ENCODE data around the gene PRDM10.

Gene PRDM10

GRCh38 chr11:130002352-130002845 lies at the start of gene PRDM10:
PRDM10 (minus strand) TSS chr11:130002835; CDS start chr11:129960964, 41,871 bp downstream.
- Histone ChIP-seq H3K9me3 (ENCODE audit: control insufficient read depth in 1 of 2, low read length in 2 of 2) (no peaks in the 10 kb centered on the region), H3K27me3 (ENCODE audit: control insufficient read depth in 1 of 2, insufficient read depth in 2 of 2, low read length in 2 of 2) (no peaks in the 10 kb centered on the region), H3K27ac (ENCODE audit: low read depth, low read length) (peak within 1 kb of the TSS; percentile 98), H3K4me3 (ENCODE audit: low read depth in 1 of 2, low read length in 2 of 2) (peak within 1 kb of the TSS; percentile 73 to 77), H3K9ac (ENCODE audit: low read depth in 1 of 2, low read length in 2 of 2) (peak within 1 kb of the TSS; percentile 97 to 99), H3K4me1 (ENCODE audit: control insufficient read depth in 1 of 2, insufficient read depth in 2 of 2, low read length in 2 of 2) (peaks cover 21 to 25% of the 10 kb centered on the region in 2 donors), H3K36me3 (ENCODE audit: control insufficient read depth in 1 of 2, insufficient read depth in 2 of 2, low read length in 2 of 2) (no peaks in the 10 kb centered on the region)

- Histone ChIP-seq H3K9me3 (ENCODE audit: control insufficient read depth in 1 of 2, low read length in 2 of 2) (peaks cover 0 to 4% of the 10 kb centered on the region in 2 donors), H3K36me3 (ENCODE audit: control insufficient read depth in 1 of 2, insufficient read depth in 2 of 2, low read length in 2 of 2) (no peaks in the 10 kb centered on the region), H3K4me1 (ENCODE audit: control insufficient read depth in 1 of 2, insufficient read depth in 2 of 2, low read length in 2 of 2) (peaks cover 7 to 11% of the 10 kb centered on the region in 2 donors), H3K9ac (ENCODE audit: low read depth in 1 of 2, low read length in 2 of 2) (no peak overlapping the region), H3K27me3 (ENCODE audit: control insufficient read depth in 1 of 2, insufficient read depth in 2 of 2, low read length in 2 of 2) (no peaks in the 10 kb centered on the region), H3K4me3 (ENCODE audit: low read depth in 1 of 2, low read length in 2 of 2) (no peak overlapping the region), H3K27ac (ENCODE audit: low read depth, low read length) (no peak overlapping the region)
Observed at GRCh38 chr11:130051082-130051481, 48.4 kb upstream of the PRDM10 start.

- Histone ChIP-seq H3K4me1 (ENCODE audit: control insufficient read depth in 1 of 2, insufficient read depth in 2 of 2, low read length in 2 of 2) (peaks cover 7 to 11% of the 10 kb centered on the region in 2 donors), H3K9ac (ENCODE audit: low read depth in 1 of 2, low read length in 2 of 2) (no peak overlapping the region), H3K4me3 (ENCODE audit: low read depth in 1 of 2, low read length in 2 of 2) (no peak overlapping the region), H3K27ac (ENCODE audit: low read depth, low read length) (no peak overlapping the region), H3K27me3 (ENCODE audit: control insufficient read depth in 1 of 2, insufficient read depth in 2 of 2, low read length in 2 of 2) (no peaks in the 10 kb centered on the region), H3K36me3 (ENCODE audit: control insufficient read depth in 1 of 2, insufficient read depth in 2 of 2, low read length in 2 of 2) (no peaks in the 10 kb centered on the region), H3K9me3 (ENCODE audit: control insufficient read depth in 1 of 2, low read length in 2 of 2) (peaks cover 0 to 4% of the 10 kb centered on the region in 2 donors)
Observed at GRCh38 chr11:130050257-130050656, 47.6 kb upstream of the PRDM10 start.

- Histone ChIP-seq H3K27me3 (ENCODE audit: control insufficient read depth in 1 of 2, insufficient read depth in 2 of 2, low read length in 2 of 2) (no peaks in the 10 kb centered on the region), H3K9me3 (ENCODE audit: control insufficient read depth in 1 of 2, low read length in 2 of 2) (peaks cover 0 to 4% of the 10 kb centered on the region in 2 donors), H3K4me1 (ENCODE audit: control insufficient read depth in 1 of 2, insufficient read depth in 2 of 2, low read length in 2 of 2) (peaks cover 7 to 11% of the 10 kb centered on the region in 2 donors), H3K27ac (ENCODE audit: low read depth, low read length) (no peak overlapping the region), H3K4me3 (ENCODE audit: low read depth in 1 of 2, low read length in 2 of 2) (no peak overlapping the region), H3K36me3 (ENCODE audit: control insufficient read depth in 1 of 2, insufficient read depth in 2 of 2, low read length in 2 of 2) (no peaks in the 10 kb centered on the region), H3K9ac (ENCODE audit: low read depth in 1 of 2, low read length in 2 of 2) (no peak overlapping the region)
Observed at GRCh38 chr11:130049328-130049771, 46.7 kb upstream of the PRDM10 start.

GRCh38 chr11:130047141-130047540 lies 44.5 kb upstream of the PRDM10 start:
- no peak overlapping the region for H3K9ac ChIP-seq (ENCODE audit: low read depth in 1 of 2, low read length in 2 of 2)
- no peaks in the 10 kb centered on the region for H3K27me3 ChIP-seq (ENCODE audit: control insufficient read depth in 1 of 2, insufficient read depth in 2 of 2, low read length in 2 of 2)
- no peak overlapping the region for H3K27ac ChIP-seq (ENCODE audit: low read depth, low read length)
- H3K4me3 ChIP-seq (ENCODE audit: low read depth in 1 of 2, low read length in 2 of 2): no peak overlapping the region
- H3K9me3 ChIP-seq (ENCODE audit: control insufficient read depth in 1 of 2, low read length in 2 of 2): no peaks in the 10 kb centered on the region
- H3K36me3 ChIP-seq (ENCODE audit: control insufficient read depth in 1 of 2, insufficient read depth in 2 of 2, low read length in 2 of 2): no peaks in the 10 kb centered on the region
- H3K4me1 ChIP-seq (ENCODE audit: control insufficient read depth in 1 of 2, insufficient read depth in 2 of 2, low read length in 2 of 2): peaks cover 0 to 11% of the 10 kb centered on the region in 2 donors

- H3K4me3 ChIP-seq (ENCODE audit: low read depth in 1 of 2, low read length in 2 of 2): no peak overlapping the region
- no peaks in the 10 kb centered on the region for H3K9me3 ChIP-seq (ENCODE audit: control insufficient read depth in 1 of 2, low read length in 2 of 2)
- no peaks in the 10 kb centered on the region for H3K4me1 ChIP-seq (ENCODE audit: control insufficient read depth in 1 of 2, insufficient read depth in 2 of 2, low read length in 2 of 2)
- no peaks in the 10 kb centered on the region for H3K36me3 ChIP-seq (ENCODE audit: control insufficient read depth in 1 of 2, insufficient read depth in 2 of 2, low read length in 2 of 2)
- H3K27ac ChIP-seq (ENCODE audit: low read depth, low read length): no peak overlapping the region
- no peak overlapping the region for H3K9ac ChIP-seq (ENCODE audit: low read depth in 1 of 2, low read length in 2 of 2)
- H3K27me3 ChIP-seq (ENCODE audit: control insufficient read depth in 1 of 2, insufficient read depth in 2 of 2, low read length in 2 of 2): no peaks in the 10 kb centered on the region
Observed at GRCh38 chr11:130043575-130043974, 40.9 kb upstream of the PRDM10 start.

GRCh38 chr11:130042093-130042591 lies 39.5 kb upstream of the PRDM10 start:
- H3K27me3 ChIP-seq (ENCODE audit: control insufficient read depth in 1 of 2, insufficient read depth in 2 of 2, low read length in 2 of 2): no peaks in the 10 kb centered on the region
- no peaks in the 10 kb centered on the region for H3K9me3 ChIP-seq (ENCODE audit: control insufficient read depth in 1 of 2, low read length in 2 of 2)
- H3K4me3 ChIP-seq (ENCODE audit: low read depth in 1 of 2, low read length in 2 of 2): no peak overlapping the region
- H3K4me1 ChIP-seq (ENCODE audit: control insufficient read depth in 1 of 2, insufficient read depth in 2 of 2, low read length in 2 of 2): no peaks in the 10 kb centered on the region
- no peaks in the 10 kb centered on the region for H3K36me3 ChIP-seq (ENCODE audit: control insufficient read depth in 1 of 2, insufficient read depth in 2 of 2, low read length in 2 of 2)
- no peak overlapping the region for H3K27ac ChIP-seq (ENCODE audit: low read depth, low read length)
- no peak overlapping the region for H3K9ac ChIP-seq (ENCODE audit: low read depth in 1 of 2, low read length in 2 of 2)

- no peaks in the 10 kb centered on the region for H3K27me3 ChIP-seq (ENCODE audit: control insufficient read depth in 1 of 2, insufficient read depth in 2 of 2, low read length in 2 of 2)
- no peaks in the 10 kb centered on the region for H3K36me3 ChIP-seq (ENCODE audit: control insufficient read depth in 1 of 2, insufficient read depth in 2 of 2, low read length in 2 of 2)
- H3K4me3 ChIP-seq (ENCODE audit: low read depth in 1 of 2, low read length in 2 of 2): no peak overlapping the region
- H3K9me3 ChIP-seq (ENCODE audit: control insufficient read depth in 1 of 2, low read length in 2 of 2): no peaks in the 10 kb centered on the region
- H3K9ac ChIP-seq (ENCODE audit: low read depth in 1 of 2, low read length in 2 of 2): no peak overlapping the region
- no peak overlapping the region for H3K27ac ChIP-seq (ENCODE audit: low read depth, low read length)
- H3K4me1 ChIP-seq (ENCODE audit: control insufficient read depth in 1 of 2, insufficient read depth in 2 of 2, low read length in 2 of 2): no peaks in the 10 kb centered on the region
Observed at GRCh38 chr11:130040281-130040940, 37.8 kb upstream of the PRDM10 start.

GRCh38 chr11:130037881-130038585 lies 35.4 kb upstream of the PRDM10 start:
- Histone ChIP-seq H3K4me1 (ENCODE audit: control insufficient read depth in 1 of 2, insufficient read depth in 2 of 2, low read length in 2 of 2) (no peaks in the 10 kb centered on the region), H3K27me3 (ENCODE audit: control insufficient read depth in 1 of 2, insufficient read depth in 2 of 2, low read length in 2 of 2) (no peaks in the 10 kb centered on the region), H3K27ac (ENCODE audit: low read depth, low read length) (no peak overlapping the region), H3K4me3 (ENCODE audit: low read depth in 1 of 2, low read length in 2 of 2) (no peak overlapping the region), H3K9ac (ENCODE audit: low read depth in 1 of 2, low read length in 2 of 2) (no peak overlapping the region), H3K9me3 (ENCODE audit: control insufficient read depth in 1 of 2, low read length in 2 of 2) (no peaks in the 10 kb centered on the region), H3K36me3 (ENCODE audit: control insufficient read depth in 1 of 2, insufficient read depth in 2 of 2, low read length in 2 of 2) (no peaks in the 10 kb centered on the region)

- H3K27ac ChIP-seq (ENCODE audit: low read depth, low read length): no peak overlapping the region
- H3K4me3 ChIP-seq (ENCODE audit: low read depth in 1 of 2, low read length in 2 of 2): no peak overlapping the region
- no peaks in the 10 kb centered on the region for H3K9me3 ChIP-seq (ENCODE audit: control insufficient read depth in 1 of 2, low read length in 2 of 2)
- no peaks in the 10 kb centered on the region for H3K27me3 ChIP-seq (ENCODE audit: control insufficient read depth in 1 of 2, insufficient read depth in 2 of 2, low read length in 2 of 2)
- no peak overlapping the region for H3K9ac ChIP-seq (ENCODE audit: low read depth in 1 of 2, low read length in 2 of 2)
- no peaks in the 10 kb centered on the region for H3K4me1 ChIP-seq (ENCODE audit: control insufficient read depth in 1 of 2, insufficient read depth in 2 of 2, low read length in 2 of 2)
- H3K36me3 ChIP-seq (ENCODE audit: control insufficient read depth in 1 of 2, insufficient read depth in 2 of 2, low read length in 2 of 2): no peaks in the 10 kb centered on the region
Observed at GRCh38 chr11:130037058-130037457, 34.4 kb upstream of the PRDM10 start.

All from duodenal mucosa (tissue), 2 donors.